Pancreas (tissue), 10 donors: ENCODE measurements around the gene CCDC6. TPM values are rescaled to one million over a fixed set of nuclear protein-coding genes. Genes with fewer than 3 reads are reported as not detected.
"Not testable (repeated sequence)": the region's sequence is repeated elsewhere in the genome, so short reads cannot be mapped to it uniquely, and the experiment has no call there.

Experiments
- ATAC-seq, 4 donors: fragments of 200-7000 bp; cut with Tn5 transposase; one replicate each; pipeline versions ENCODE4 v1.8.0 to v1.9.1; 2020; ENCODE audit warnings: mild to moderate bottlenecking in 4 of 4, moderate library complexity in 4 of 4
- DNase-seq, 6 donors: peaks; one replicate each; pipeline ENCODE4 v3.0.0-alpha.2; 2020
- FAIRE-seq: peaks from 2 replicates; lab custom pipeline; 2012; peaks lifted over from hg19 to GRCh38; lab: Jason Lieb, UNC
- H3K27ac ChIP-seq, 4 donors: fragments of 200-600 bp; sonication (generic); 1 replicate in 3 of 4; 2 replicates in 1 of 4; pipeline versions ENCODE4 v1.5.0 to v1.8.0; 2020
- H3K27me3 ChIP-seq, 4 donors: fragments of 200-600 bp; one replicate each; pipeline ENCODE4 v1.8.0; 2021
- H3K36me3 ChIP-seq, 3 donors: fragments of 200-600 bp; sonication (generic) in 1 of 3; one replicate each; pipeline versions ENCODE4 v1.5.0 to v1.8.0; 2020 to 2021
- H3K4me1 ChIP-seq, 3 donors: fragments of 200-600 bp; one replicate each; pipeline ENCODE4 v1.8.0; 2021
- H3K4me3 ChIP-seq, 4 donors: fragments of 200-600 bp; sonication (generic) in 2 of 4; one replicate each; pipeline versions ENCODE4 v1.5.0 to v1.8.0; 2020 to 2021
- H3K9me3 ChIP-seq, 4 donors: fragments of 200-600 bp; one replicate each; pipeline ENCODE4 v1.8.0; 2021
- WGBS, 2 donors: extraction: QIAGEN DNeasy Blood & Tissue Kit; methylation state at CpG; one replicate each; pipeline ENCODE4 v1.1.7; 2013; 5-methylcytosine and 5-hydroxymethylcytosine counted together
- intact Hi-C, 3 donors: fragments of 100-400 bp; cut with DNase I; formaldehyde crosslinking; loops; one replicate each; pipeline versions ENCODE4 v1.11.1 to v1.14.2; 2022
- polyA plus RNA-seq, 2 donors: library from polyadenylated mRNA; stranded (reverse); fragments of 200-250 nt; gene quantifications; one replicate each; pipeline ENCODE4 v1.2.3, GENCODE V29; 2013
- total RNA-seq, 6 donors: library from RNA; stranded (reverse); fragmentation: NEBNext Ultra II Directional in 4 of 6; extraction: Animal tissue kit (Norgen Biotek cat#: 25700) in 4 of 6; gene quantifications; one replicate each; pipeline versions ENCODE4 v1.2.1 to v1.2.4, GENCODE V29; 2021 to 2023
- TF ChIP-seq, protein P1 (sequence below), 4 donors: fragments of 200-600 bp; sonication (generic) in 3 of 4; IDR thresholded peaks; one replicate each; pipeline versions ENCODE4 v1.5.0 to v1.8.0; 2021; ENCODE audit warnings: antibody characterized with exemption in 4 of 4
- donor health status: healthy with polysubstance abuse.
- donor health status: DM: no; HTN: no; CAD: no; lungs with moderate emphysema.
- donor health status: DM: no; HTN: no; CAD: no.
- donor health status: control.
- donor health status: control.
- donor health status: Bipolar disorder and iron deficiency.
- donor health status: DM: yes; HTN: yes; CAD: no.
- donor health status: DM: no; HTN: no; CAD: no.
- donor health status: DM: no; HTN: no; CAD: no.
- donor health status: DM: yes; HTN: yes; CAD: no.

The CCDC6 gene
- total and polyA plus RNA-seq, 8 donors: 8.3 to 53.1 (median 29.0) TPM

DNA sequence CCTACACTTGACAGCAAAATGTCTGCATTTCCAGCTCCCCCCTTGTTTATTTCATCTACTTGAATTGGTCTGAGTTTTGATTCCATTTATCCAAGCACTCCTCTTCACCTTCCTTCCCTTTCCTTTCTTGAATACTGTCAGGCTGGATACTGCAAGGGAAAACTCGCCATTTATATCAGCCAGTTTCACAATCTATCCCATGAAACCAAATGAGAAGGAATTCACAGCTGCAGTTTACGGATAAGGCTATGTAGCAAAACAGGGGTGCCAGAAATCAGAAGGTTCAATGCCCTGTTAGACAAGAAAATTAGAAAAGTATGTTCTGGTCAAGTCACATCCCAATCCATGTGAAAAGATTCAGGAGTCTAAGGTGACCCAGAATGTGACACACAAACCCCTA is 28.1 kb downstream of the CCDC6 start:
- peaks cover 3 to 16% (median 14%) of the 10 kb centered on the region in 3 donors for H3K4me1 ChIP-seq
- H3K9me3 ChIP-seq: no peaks in the 10 kb centered on the region
- H3K27me3 ChIP-seq: no peaks in the 10 kb centered on the region
- no peak for DNase-seq
- FAIRE-seq: no peak
- TF ChIP-seq, protein P1, sequence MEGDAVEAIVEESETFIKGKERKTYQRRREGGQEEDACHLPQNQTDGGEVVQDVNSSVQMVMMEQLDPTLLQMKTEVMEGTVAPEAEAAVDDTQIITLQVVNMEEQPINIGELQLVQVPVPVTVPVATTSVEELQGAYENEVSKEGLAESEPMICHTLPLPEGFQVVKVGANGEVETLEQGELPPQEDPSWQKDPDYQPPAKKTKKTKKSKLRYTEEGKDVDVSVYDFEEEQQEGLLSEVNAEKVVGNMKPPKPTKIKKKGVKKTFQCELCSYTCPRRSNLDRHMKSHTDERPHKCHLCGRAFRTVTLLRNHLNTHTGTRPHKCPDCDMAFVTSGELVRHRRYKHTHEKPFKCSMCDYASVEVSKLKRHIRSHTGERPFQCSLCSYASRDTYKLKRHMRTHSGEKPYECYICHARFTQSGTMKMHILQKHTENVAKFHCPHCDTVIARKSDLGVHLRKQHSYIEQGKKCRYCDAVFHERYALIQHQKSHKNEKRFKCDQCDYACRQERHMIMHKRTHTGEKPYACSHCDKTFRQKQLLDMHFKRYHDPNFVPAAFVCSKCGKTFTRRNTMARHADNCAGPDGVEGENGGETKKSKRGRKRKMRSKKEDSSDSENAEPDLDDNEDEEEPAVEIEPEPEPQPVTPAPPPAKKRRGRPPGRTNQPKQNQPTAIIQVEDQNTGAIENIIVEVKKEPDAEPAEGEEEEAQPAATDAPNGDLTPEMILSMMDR (IDR thresholded peaks at IDR 0.05): no peak
- 52 to 58% methylated on average over 2 of the region's 2 CpGs for WGBS, 2 donors
- peak in 1 of 4 donors; percentile 28 for ATAC-seq
- no peak overlapping the region for H3K4me3 ChIP-seq
- H3K36me3 ChIP-seq: no peaks in the 10 kb centered on the region
- intact Hi-C loops: loop anchor here in 1 of 3 donors (10.0 kb wide), 1 partner anchor 157 kb away; no protein-coding TSS in a partner anchor
- no peak overlapping the region for H3K27ac ChIP-seq

DNA sequence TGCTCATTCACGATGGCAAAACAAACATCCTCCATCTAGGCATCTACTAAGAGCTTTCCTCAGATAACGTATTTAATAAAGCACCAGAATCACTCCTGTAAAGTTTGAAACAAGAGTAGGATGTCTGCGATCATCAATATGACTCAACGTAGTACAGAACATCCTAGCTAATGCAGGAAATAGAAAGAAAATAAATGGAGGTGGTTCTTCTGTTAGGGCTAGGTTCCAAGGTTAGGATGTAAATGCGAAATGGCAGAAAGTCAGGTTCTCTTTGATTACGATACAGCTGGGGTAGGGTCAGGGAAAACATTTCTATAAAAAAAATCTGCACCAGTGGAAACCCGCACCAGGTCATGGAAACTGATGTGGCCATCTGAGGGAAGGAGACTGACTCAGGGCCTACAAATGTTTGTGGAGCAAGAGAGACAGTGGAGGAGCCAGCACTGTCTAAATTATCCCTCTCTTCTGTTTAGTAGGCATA is 29.1 kb downstream of the CCDC6 start:
- ATAC-seq (no peak), DNase-seq (no peak), FAIRE-seq (no peak)
- peaks cover 12 to 21% (median 21%) of the 10 kb centered on the region in 3 donors for H3K4me1 ChIP-seq
- 69 to 73% methylated on average over 7 of the region's 7 CpGs for WGBS, 2 donors
- no peaks in the 10 kb centered on the region for H3K36me3 ChIP-seq
- TF ChIP-seq, protein P1 (IDR thresholded peaks at IDR 0.05): no peak
- intact Hi-C loops: loop anchor here in 1 of 3 donors (10.0 kb wide), 1 partner anchor 158 kb away; no protein-coding TSS in a partner anchor
- H3K4me3 ChIP-seq: no peak overlapping the region
- H3K27me3 ChIP-seq: no peaks in the 10 kb centered on the region
- H3K27ac ChIP-seq: no peak overlapping the region
- no peaks in the 10 kb centered on the region for H3K9me3 ChIP-seq

DNA sequence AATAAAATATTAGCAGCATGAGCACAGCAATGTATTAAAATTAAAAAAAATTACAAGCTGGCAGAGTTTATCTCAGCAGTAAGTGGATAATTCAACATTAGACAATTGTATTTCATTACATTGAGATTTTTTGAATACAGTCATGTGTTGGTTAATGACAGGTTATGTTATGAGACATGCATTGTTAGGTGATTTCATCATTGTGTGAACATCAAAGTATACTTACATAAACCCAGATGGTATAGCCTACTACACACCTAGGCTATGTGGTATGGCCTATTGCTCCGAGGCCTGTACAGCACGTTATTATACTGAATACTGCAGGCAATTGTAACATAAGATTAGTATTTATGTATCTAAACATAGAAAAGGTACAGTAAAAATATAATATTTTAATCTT is 29.7 kb downstream of the CCDC6 start:
- FAIRE-seq (no peak), DNase-seq (no peak), ATAC-seq (no peak)
- H3K4me1 ChIP-seq: peaks cover 18 to 21% (median 21%) of the 10 kb centered on the region in 3 donors
- H3K4me3 ChIP-seq: no peak overlapping the region
- no peaks in the 10 kb centered on the region for H3K36me3 ChIP-seq
- H3K27me3 ChIP-seq: no peaks in the 10 kb centered on the region
- TF ChIP-seq, protein P1 (IDR thresholded peaks at IDR 0.05): no peak
- intact Hi-C loops: loop anchor here in 1 of 3 donors (10.0 kb wide), 1 partner anchor 158 kb away; no protein-coding TSS in a partner anchor
- H3K9me3 ChIP-seq: no peaks in the 10 kb centered on the region
- no peak overlapping the region for H3K27ac ChIP-seq
- WGBS, 2 donors: 67 to 68% methylated on average over 2 of the region's 2 CpGs

DNA sequence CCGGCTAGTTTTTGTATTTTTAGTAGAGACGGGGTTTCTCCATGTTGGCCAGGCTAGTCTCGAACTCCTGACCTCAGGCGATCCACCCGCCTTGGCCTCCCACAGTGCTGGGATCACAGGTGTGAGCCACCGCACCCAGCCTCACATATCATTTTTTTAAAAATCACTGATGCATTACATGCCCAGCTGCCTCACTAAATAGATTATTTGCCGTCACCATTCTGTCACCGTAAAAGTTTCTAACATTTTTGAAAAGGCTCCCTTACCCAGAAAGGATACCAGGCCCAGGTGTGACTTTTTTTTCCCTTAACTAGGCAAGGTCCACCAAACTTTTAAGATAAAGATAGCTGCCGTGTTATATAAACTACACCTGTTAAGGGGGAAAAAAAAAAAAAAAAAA is 30.1 kb downstream of the CCDC6 start:
- H3K9me3 ChIP-seq, H3K27ac ChIP-seq, ATAC-seq, FAIRE-seq, H3K27me3 ChIP-seq, DNase-seq, H3K4me3 ChIP-seq, H3K36me3 ChIP-seq: not testable (repeated sequence)
- WGBS, 2 donors: 65 to 87% methylated on average over 9 of the region's 9 CpGs
- intact Hi-C loops: loop anchor here in 1 of 3 donors (10.0 kb wide), 1 partner anchor 159 kb away; no protein-coding TSS in a partner anchor
- H3K4me1 ChIP-seq: peaks cover 18 to 21% (median 21%) of the 10 kb centered on the region in 3 donors

DNA sequence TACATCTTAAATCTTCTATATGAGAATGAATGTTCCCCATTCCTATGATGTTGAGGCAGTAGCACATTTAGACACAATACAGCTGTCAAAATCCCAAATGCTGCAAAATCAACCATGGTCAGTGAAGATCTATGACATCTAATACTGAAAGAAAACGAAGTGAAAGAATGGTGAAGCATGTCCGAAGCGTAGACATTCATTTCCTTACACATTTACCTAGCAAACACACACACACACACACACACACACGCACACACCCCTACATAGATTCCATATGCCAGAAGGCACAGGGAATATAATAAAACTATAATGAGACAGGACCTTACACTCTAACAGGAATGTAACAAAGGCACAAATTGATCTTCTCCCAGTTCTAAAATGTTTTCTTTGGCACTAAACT is 32.5 kb downstream of the CCDC6 start:
- no peak overlapping the region for H3K4me3 ChIP-seq
- intact Hi-C loops: loop anchor here in 1 of 3 donors (10.0 kb wide), 1 partner anchor 161 kb away; no protein-coding TSS in a partner anchor
- peak overlapping the region in 1 of 4 donors; percentile 56 for H3K27ac ChIP-seq
- H3K4me1 ChIP-seq: peaks cover 12 to 18% (median 15%) of the 10 kb centered on the region in 3 donors
- TF ChIP-seq, protein P1 (IDR thresholded peaks at IDR 0.05): no peak
- H3K27me3 ChIP-seq: no peaks in the 10 kb centered on the region
- no peaks in the 10 kb centered on the region for H3K9me3 ChIP-seq
- ATAC-seq (no peak), DNase-seq (no peak), FAIRE-seq (no peak)
- no peaks in the 10 kb centered on the region for H3K36me3 ChIP-seq
- WGBS, 2 donors: 59 to 64% methylated on average over 4 of the region's 4 CpGs
